ENCODE data around the gene CCM2L. TPM values are rescaled to one million over a fixed set of nuclear protein-coding genes. Genes with fewer than 3 reads are reported as not detected.

The CCM2L gene
- total RNA-seq, 1 donor from 2014 or later: 8.6 TPM

DNA sequence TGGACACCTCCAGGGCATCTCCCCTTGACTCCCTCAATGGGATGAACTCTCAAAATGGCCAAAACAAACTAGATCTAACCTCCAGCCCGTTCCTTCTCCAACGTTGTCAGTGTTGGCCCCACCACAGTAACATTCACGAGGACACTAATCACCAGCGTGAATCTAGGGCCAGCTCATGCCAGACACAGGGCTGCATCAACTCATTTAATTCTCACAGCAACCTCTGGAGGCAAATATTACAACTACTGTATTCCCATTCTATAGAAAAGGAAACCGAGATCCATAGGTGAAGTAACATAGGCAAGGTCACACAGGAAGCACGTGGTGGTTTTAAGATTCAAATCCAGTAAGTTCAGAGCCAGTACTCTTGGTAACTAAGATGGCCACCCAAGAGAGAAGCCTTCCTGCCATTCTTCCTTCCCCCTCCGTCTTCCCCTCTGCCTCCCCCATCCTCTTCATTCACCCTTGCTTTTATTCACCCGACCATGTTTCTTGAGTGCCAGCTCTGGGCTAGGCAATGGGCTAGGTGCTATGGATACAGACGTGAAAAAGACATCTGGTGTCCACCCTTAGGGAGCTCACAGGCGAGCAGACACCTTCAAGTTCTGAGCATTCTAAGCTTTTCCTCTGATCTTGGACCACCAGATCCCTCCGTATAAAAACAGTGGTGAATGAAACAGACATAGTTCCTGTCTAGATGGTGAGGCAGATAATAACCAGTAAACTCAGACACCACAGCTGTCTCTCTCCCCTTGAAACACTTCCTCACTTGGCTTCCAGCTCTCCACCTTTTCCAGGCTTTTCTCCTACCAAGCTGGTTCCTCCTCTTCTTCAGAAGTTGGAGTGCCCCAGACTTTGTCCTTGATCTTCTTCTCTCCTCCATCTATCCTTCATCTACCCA, 9.6 kb downstream of the CCM2L start:
- peaks cover 6% of the 10 kb centered on the region for H3K4me1 ChIP-seq
- no peaks in the 10 kb centered on the region for H3K9me3 ChIP-seq
- intact Hi-C loops (cut with DNase I): no loop called here
- TF ChIP-seq POLR2A (IDR thresholded peaks at IDR 0.05) (no peak), POLR2AphosphoS5 (IDR thresholded peaks at IDR 0.05; ENCODE audit: insufficient read depth in 1 of 2, low read depth in 1 of 2) (no peak)
- H3K27me3 ChIP-seq: peaks cover 4% of the 10 kb centered on the region
- no peaks in the 10 kb centered on the region for H3K36me3 ChIP-seq
- no peak overlapping the region for H3K27ac ChIP-seq
- peak overlapping the region; percentile 48 to 63 for H3K4me3 ChIP-seq
- DNase-seq (ENCODE audit: extremely low spot score in 2 of 2): no peak

DNA sequence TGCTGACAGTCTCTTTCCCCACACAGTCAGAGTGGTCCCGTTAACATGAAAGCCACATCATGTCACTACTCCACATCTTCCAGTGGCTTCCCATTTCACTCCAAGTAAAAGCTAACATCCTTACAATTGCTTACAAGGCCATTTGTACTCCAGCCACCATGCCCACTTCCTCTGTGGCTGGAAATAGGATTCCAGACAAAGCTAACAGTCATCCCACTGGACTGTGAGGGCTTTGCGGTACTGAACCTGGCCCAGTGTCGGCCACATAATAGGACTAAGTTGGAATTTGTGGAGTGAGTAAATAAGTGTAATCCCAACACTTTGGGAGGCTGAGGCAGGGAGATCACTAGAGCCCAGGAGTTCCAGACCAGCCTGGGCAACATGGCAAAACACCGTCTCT, 10.9 kb downstream of the CCM2L start:
- intact Hi-C loops (cut with DNase I): no loop called here
- no peaks in the 10 kb centered on the region for H3K9me3 ChIP-seq
- H3K27me3 ChIP-seq: peaks cover 4% of the 10 kb centered on the region
- H3K4me3 ChIP-seq: no peak overlapping the region
- no peak overlapping the region for H3K27ac ChIP-seq
- H3K4me1 ChIP-seq: peaks cover 6% of the 10 kb centered on the region
- no peak for TF ChIP-seq POLR2A (IDR thresholded peaks at IDR 0.05)
- TF ChIP-seq, protein P1, sequence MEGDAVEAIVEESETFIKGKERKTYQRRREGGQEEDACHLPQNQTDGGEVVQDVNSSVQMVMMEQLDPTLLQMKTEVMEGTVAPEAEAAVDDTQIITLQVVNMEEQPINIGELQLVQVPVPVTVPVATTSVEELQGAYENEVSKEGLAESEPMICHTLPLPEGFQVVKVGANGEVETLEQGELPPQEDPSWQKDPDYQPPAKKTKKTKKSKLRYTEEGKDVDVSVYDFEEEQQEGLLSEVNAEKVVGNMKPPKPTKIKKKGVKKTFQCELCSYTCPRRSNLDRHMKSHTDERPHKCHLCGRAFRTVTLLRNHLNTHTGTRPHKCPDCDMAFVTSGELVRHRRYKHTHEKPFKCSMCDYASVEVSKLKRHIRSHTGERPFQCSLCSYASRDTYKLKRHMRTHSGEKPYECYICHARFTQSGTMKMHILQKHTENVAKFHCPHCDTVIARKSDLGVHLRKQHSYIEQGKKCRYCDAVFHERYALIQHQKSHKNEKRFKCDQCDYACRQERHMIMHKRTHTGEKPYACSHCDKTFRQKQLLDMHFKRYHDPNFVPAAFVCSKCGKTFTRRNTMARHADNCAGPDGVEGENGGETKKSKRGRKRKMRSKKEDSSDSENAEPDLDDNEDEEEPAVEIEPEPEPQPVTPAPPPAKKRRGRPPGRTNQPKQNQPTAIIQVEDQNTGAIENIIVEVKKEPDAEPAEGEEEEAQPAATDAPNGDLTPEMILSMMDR (IDR thresholded peaks at IDR 0.05): no peak
- TF ChIP-seq POLR2AphosphoS5 (IDR thresholded peaks at IDR 0.05; ENCODE audit: insufficient read depth in 1 of 2, low read depth in 1 of 2): no peak
- no peak for DNase-seq (ENCODE audit: extremely low spot score in 2 of 2)
- H3K36me3 ChIP-seq: no peaks in the 10 kb centered on the region

DNA sequence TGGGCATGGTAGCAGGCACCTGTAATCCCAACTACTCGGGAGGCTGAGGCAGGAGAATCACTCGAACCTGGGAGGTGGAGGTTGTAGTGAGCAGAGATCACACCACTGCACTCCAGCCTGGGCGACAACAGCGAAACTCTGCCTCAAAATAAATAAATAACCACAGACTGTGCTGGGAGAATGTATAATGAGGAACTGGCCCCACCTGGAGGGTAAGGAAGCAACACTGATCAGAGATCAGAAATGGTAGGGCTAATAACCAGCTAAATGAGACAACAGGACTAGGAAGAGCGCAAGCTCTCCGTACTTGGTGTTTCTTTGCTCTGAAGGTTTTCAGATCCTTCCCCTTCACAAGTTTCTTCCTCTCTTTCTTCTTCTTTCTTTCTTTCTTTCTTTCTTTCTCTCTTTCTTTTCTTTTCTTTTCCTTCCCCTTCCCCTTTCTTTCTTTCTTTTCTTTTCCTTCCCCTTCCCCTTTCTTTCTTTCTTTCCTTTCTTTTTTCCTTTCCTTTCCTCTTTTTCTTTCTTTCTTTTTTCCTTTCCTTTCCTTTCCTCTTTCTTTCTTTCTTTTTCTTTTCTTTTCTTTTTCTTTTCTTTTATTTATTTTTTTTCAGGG, 14.6 kb downstream of the CCM2L start:
- no peak overlapping the region for H3K4me3 ChIP-seq
- no peaks in the 10 kb centered on the region for H3K4me1 ChIP-seq
- intact Hi-C loops (cut with DNase I): no loop called here
- no peak overlapping the region for H3K27ac ChIP-seq
- H3K36me3 ChIP-seq: no peaks in the 10 kb centered on the region
- no peak for DNase-seq (ENCODE audit: extremely low spot score in 2 of 2)
- H3K9me3 ChIP-seq: no peaks in the 10 kb centered on the region
- H3K27me3 ChIP-seq: no peaks in the 10 kb centered on the region
- TF ChIP-seq, protein P1 (IDR thresholded peaks at IDR 0.05): no peak
- TF ChIP-seq POLR2A (IDR thresholded peaks at IDR 0.05) (no peak), POLR2AphosphoS5 (IDR thresholded peaks at IDR 0.05; ENCODE audit: insufficient read depth in 1 of 2, low read depth in 1 of 2) (no peak)

DNA sequence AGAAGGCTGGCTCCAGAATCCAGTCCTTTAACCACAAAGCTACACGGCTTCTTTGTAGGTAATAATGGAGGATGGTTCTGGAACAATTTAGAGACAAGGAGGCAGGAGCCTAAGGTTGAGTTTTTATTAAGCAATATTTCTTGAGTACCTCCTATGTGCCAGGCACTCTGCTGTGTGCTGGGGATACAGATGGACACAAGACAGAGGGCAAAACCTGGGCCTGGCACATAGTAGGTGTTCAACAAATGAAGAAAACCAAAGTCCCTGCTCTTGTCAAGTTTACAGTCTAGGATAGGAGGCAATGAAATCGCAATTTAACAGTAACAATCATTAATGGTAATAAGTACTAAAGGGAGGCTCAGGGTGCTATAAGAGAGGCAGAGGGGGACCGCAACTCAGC, 17.4 kb downstream of the CCM2L start:
- H3K36me3 ChIP-seq: no peaks in the 10 kb centered on the region
- no peak for TF ChIP-seq POLR2AphosphoS5 (IDR thresholded peaks at IDR 0.05; ENCODE audit: insufficient read depth in 1 of 2, low read depth in 1 of 2)
- TF ChIP-seq, protein P1 (IDR thresholded peaks at IDR 0.05): no peak
- no peak for TF ChIP-seq POLR2A (IDR thresholded peaks at IDR 0.05)
- no peak for DNase-seq (ENCODE audit: extremely low spot score in 2 of 2)
- intact Hi-C loops (cut with DNase I): no loop called here
- peaks cover 4% of the 10 kb centered on the region for H3K27me3 ChIP-seq
- H3K9me3 ChIP-seq: no peaks in the 10 kb centered on the region
- no peak overlapping the region for H3K27ac ChIP-seq
- H3K4me1 ChIP-seq: peaks cover 7% of the 10 kb centered on the region
- no peak overlapping the region for H3K4me3 ChIP-seq

DNA sequence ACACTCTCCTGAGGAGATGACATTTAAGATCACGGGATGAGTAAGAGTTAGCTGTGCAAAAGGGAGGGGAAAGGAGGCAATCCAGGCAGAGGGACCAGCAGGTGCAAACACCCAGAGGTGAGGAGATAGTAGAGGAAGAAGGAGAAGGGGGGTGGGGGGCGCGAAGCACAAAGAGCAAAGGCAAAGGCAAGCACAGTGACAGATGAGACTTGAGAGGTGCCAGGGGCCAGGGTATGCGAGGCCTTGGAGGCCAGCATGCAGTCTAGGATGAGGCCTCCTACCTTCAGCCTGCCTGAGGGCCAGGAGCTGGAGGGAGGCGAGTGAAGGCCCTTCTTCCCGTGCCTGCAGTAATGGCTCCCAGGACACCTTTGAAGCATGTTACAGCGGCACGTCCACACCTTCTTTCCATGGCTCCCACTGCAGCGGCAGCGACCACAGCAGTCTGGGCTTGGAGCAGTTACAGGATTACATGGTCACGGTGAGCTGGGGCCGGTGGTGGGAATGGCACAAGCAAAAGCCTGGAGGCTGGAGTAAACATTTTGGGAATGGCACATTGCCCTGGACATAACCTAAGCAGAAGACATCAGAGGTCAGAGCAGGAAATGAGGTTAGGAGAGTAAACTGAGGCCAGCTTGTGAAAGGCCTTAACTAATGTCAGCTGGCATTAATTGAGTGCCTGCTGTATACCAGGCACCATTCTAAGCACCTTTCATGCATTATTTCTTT, 18.6 kb downstream of the CCM2L start:
- H3K27me3 ChIP-seq: peaks cover 4% of the 10 kb centered on the region
- intact Hi-C loops (cut with DNase I): no loop called here
- H3K9me3 ChIP-seq: no peaks in the 10 kb centered on the region
- H3K4me3 ChIP-seq: no peak overlapping the region
- peaks cover 7% of the 10 kb centered on the region for H3K4me1 ChIP-seq
- H3K36me3 ChIP-seq: no peaks in the 10 kb centered on the region
- no peak for DNase-seq (ENCODE audit: extremely low spot score in 2 of 2)
- no peak for TF ChIP-seq POLR2A (IDR thresholded peaks at IDR 0.05)
- TF ChIP-seq POLR2AphosphoS5 (IDR thresholded peaks at IDR 0.05; ENCODE audit: insufficient read depth in 1 of 2, low read depth in 1 of 2): no peak
- TF ChIP-seq, protein P1 (IDR thresholded peaks at IDR 0.05): no peak
- no peak overlapping the region for H3K27ac ChIP-seq
